Kidney epithelial cell (primary cell): ENCODE measurements around the gene STUB1. TPM values are rescaled to one million over a fixed set of nuclear protein-coding genes. Genes with fewer than 3 reads are reported as not detected.

Experiments
- DNase-seq: peaks from one replicate; pipeline ENCODE4 v3.0.0-alpha.2; 2010; ENCODE audit warnings: low read depth
- H3K27me3 ChIP-seq: 2 replicates; pipeline ENCODE4 v1.6.0; 2011; ENCODE audit warnings: low read length; ENCODE audit not compliant: control insufficient read depth, insufficient read depth
- H3K36me3 ChIP-seq: 2 replicates; pipeline ENCODE4 v1.5.1; 2011; ENCODE audit warnings: low read length; ENCODE audit not compliant: control insufficient read depth, insufficient read depth
- H3K4me3 ChIP-seq: 2 replicates; pipeline ENCODE4 v1.5.1; 2011; ENCODE audit warnings: low read depth, mild to moderate bottlenecking, control low read depth, low read length
- CTCF ChIP-seq: IDR thresholded peaks from 2 replicates; pipeline ENCODE4 v1.5.1; 2011; ENCODE audit warnings: mild to moderate bottlenecking, moderate library complexity, low read length, control low read depth, inconsistent platforms; ENCODE audit not compliant: insufficient read depth, poor library complexity, severe bottlenecking
- total RNA-seq: library from RNA; depleted of rRNA; stranded (reverse); fragments of >200 nt; gene quantifications from 2 replicates; pipeline ENCODE4 v1.2.3, GENCODE V29; 2015

The STUB1 gene
- total RNA-seq, 1 donor from 2014 or later: 133 TPM

- Histone ChIP-seq H3K4me3 (no peak overlapping the region), H3K27me3 (peaks cover 21% of the 10 kb centered on the region), H3K36me3 (peaks cover 1% of the 10 kb centered on the region)
- TF ChIP-seq CTCF: no peak
- no peak for DNase-seq
Measured at GRCh38 chr16:678209-678857, 1.9 kb upstream of the STUB1 start.

GRCh38 chr16:678858-679813, 1.1 kb upstream of the STUB1 start:
- Histone ChIP-seq H3K4me3 (peak overlapping the region; percentile 49), H3K27me3 (peaks cover 21% of the 10 kb centered on the region), H3K36me3 (peaks cover 1% of the 10 kb centered on the region)
- no peak for DNase-seq
- no peak for TF ChIP-seq CTCF

GRCh38 chr16:680625-680945, 375 bp downstream of the STUB1 start:
- no peak for TF ChIP-seq CTCF
- Histone ChIP-seq H3K4me3 (peak overlapping the region; percentile 77), H3K27me3 (peaks cover 19% of the 10 kb centered on the region), H3K36me3 (peaks cover 1% of the 10 kb centered on the region)
- no peak for DNase-seq

- H3K27me3 ChIP-seq: peaks cover 16% of the 10 kb centered on the region
- H3K4me3 ChIP-seq: peak overlapping the region; percentile 77
- no peak for TF ChIP-seq CTCF
- DNase-seq: no peak
- peaks cover 1% of the 10 kb centered on the region for H3K36me3 ChIP-seq
Measured at GRCh38 chr16:680967-681745, 946 bp downstream of the STUB1 start.

- no peak for DNase-seq
- TF ChIP-seq CTCF: no peak
- Histone ChIP-seq H3K27me3 (peaks cover 11% of the 10 kb centered on the region), H3K4me3 (no peak overlapping the region), H3K36me3 (peaks cover 1% of the 10 kb centered on the region)
Measured at GRCh38 chr16:681746-682427, 1.7 kb downstream of the STUB1 start.
